ENCODE data around the gene KATNBL1.
A peak's percentile ranks its signal among the peaks of the same experiment; 100 is the strongest.
"Not testable (repeated sequence)": the region's sequence is repeated elsewhere in the genome, so short reads cannot be mapped to it uniquely, and the experiment has no call there.

The KATNBL1 gene

DNA sequence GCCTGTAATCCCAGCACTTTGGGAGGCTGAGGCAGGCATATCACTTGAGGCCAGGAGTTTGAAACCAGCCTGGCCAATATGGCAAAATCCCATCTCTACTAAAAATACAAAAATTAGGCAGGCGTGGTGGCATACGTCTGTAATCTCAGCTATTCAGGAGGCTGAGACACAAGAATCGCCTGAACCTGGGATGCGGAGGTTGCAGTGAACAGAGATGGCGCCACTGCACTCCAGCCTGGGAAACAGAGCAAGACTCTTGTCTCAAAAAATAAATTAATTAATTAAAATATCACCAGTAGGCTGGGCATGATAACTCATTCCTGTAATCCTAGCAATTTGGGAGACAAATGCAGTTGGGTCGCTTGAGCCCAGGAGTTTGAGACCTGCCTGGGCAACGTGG is 16.6 kb downstream of the KATNBL1 start:
- not testable (repeated sequence) for DNase-seq

GRCh38 chr15:34188711-34189110 is 21.2 kb downstream of the KATNBL1 start:
- no peak for DNase-seq

DNA sequence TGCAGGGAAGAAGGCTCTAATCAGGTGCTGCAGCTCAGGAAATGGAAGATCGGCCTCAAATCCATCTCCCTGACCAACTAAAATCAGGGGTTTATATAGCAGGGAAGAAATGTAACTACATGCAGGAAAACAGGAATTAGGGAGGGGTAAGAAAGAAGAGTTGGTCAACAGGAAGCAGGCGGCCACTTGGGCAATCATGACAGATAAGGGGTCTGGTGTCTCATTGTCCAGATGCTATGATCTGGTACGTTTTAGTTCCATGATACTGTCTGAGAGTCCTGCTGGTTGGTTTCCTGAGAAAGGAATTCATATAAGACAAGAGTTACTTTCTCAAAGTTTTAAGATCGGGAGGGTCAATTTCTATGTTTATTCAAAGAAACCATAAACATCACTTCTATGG is 24.2 kb downstream of the KATNBL1 start:
- no peak for DNase-seq

- no peak for DNase-seq
Measured at GRCh38 chr15:34182942-34183341, 27.0 kb downstream of the KATNBL1 start.

GRCh38 chr15:34179234-34179633 is 30.7 kb downstream of the KATNBL1 start:
- no peak for DNase-seq

GRCh38 chr15:34165987-34166573 is 43.8 kb downstream of the KATNBL1 start:
- DNase-seq, result not testable (repeated sequence)

DNA sequence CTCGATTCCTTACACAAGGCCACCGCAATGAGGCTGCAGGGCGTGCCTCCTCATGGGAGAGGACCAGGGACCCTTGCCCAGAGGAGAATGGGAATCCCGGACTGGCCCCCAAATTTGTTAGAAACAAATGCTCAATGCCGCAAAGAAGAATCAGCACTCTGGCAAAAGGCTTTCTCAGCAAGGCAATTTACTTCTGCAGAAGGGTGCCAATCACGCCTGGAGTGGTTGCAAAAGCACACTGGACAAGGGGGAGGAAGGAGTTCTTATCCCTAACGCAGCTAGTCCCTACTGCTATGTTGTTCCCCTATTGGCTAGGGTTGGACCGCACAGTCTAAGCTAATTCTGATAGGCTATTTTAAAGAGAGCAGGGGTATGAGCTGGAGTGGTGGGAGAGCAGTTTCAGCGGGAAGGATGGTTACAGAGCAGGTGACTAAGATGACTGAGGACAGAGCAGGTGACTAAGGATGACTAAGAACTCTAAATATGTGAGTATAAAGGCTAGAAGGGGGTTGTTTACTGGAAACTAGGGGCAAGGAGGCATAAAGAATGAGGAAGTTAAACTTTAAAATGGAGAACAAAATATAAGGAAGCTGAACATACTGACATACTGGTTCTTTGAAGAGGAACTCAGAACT is 48.5 kb downstream of the KATNBL1 start:
- no peak for DNase-seq

DNA sequence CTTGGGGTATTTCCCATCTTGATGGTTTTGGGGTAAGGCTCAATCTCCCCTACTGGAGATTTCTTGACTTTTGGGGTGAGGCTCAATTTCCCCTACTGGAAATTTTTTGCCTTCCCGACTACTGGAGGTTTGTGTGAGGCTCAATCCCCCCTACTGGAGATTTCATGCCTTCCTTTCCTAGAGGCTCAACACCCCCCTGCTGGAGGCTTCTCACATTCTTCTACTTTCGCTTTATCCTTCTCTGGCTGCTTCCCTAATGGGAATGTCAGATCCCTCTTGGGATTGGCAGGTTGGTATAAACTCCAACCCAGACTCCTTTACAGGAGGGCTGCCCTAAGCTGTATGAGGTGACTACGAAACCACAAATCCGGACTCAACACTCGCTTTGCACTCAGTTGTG is 49.2 kb downstream of the KATNBL1 start:
- DNase-seq, result no peak

- DNase-seq, result no peak
Measured at GRCh38 chr15:34158355-34158754, 51.5 kb downstream of the KATNBL1 start.

DNA sequence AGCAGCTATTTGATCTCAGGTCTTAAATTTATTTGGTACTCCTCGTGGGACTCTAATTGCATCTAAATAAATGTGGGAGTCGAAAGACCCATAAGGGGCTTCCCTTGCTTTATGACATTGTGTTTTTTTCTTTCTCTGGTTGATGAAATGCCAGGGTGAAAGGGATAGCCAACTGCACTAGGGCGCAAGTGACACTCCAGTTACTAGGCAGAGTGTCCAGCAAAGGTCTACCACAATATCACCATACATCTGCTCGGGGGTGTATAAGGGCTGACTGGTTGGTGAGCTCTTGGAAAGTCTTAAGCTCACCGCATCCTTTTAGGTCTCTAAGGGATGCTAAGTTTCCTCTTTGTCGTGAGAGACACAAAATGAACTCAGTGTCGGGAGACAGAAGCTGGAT is 54.0 kb downstream of the KATNBL1 start:
- DNase-seq, result no peak

GRCh38 chr15:34154725-34155204 is 55.1 kb downstream of the KATNBL1 start:
- DNase-seq, result no peak

GRCh38 chr15:34147371-34148140 is 62.3 kb downstream of the KATNBL1 start:
- DNase-seq, result no peak

DNA sequence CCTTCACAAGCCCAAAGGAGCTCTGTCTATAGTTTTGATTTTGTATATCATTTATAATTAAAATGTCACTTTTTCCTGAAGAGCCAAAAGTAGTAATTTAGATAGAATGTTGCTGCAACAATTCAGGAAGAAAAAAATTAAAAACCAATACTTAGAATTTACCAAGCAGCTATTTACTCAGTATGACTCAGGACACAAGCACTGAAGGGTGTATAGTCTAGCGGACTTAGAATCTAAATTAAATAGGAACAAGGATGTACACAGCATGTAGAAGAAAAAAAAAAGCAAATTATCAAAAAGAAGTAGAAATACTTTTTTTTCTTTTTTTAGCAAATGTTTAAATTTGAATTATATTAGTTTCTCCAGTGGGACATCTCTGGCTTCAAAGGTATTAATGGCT is 76.4 kb downstream of the KATNBL1 start:
- no peak for DNase-seq

DNA sequence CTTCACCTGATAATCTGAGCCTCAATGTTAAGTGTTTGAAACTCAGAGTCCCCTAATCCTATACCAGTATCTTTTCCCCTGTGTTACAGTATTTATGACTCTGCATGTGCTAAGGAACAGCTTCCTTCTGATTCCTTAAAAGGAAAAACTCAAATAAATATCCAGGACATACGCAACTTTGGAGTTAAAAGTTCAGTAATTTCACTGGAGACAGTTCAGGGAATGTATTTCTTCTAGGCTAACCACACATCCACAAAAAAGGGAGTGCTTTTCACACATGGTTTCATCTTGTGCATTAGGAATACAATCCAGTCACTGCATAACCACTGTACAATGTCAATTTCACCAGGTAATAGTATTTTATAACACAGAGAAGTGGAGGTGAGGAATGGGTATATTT is 77.0 kb downstream of the KATNBL1 start:
- DNase-seq, result no peak

DNA sequence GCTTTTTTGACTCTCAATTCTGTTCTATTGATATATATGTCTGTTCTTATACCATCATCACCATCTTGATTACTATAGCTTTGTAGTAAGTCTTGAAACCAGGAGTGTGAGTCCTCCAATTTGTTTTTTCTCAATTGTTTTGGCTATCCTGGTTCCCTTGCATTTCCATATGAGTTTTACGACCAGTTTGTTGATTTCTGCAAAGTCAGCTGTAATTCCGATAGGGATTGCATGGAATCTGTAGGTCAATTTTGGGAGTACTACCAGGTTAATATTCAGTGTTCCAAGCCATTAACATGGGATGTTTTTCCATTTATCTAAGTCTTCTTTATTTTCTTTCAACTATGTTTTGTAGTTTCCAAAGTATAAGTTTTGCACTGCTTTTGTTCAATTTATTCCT is 81.0 kb downstream of the KATNBL1 start:
- no peak for DNase-seq

- no peak for DNase-seq
Measured at GRCh38 chr15:34126522-34126921, 83.4 kb downstream of the KATNBL1 start.

DNA sequence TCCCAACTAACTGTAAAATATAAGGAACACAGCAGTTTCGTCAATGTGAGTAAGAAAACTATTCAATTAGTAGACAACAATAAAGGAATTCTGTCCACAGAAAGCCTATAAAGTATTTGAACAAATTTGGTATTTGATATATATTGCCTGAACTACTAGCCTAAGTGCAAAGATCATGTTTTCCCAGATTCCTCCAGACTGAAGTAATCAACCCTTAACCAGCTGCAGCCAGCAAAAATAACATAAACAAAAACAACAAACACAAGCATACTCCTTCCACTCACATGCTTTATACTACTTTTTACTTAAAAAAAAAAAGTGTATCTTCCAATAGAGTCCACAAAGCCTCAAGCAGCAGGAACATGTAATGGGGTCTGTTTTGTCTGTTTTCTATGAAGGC is 84.0 kb downstream of the KATNBL1 start:
- no peak for DNase-seq

DNA sequence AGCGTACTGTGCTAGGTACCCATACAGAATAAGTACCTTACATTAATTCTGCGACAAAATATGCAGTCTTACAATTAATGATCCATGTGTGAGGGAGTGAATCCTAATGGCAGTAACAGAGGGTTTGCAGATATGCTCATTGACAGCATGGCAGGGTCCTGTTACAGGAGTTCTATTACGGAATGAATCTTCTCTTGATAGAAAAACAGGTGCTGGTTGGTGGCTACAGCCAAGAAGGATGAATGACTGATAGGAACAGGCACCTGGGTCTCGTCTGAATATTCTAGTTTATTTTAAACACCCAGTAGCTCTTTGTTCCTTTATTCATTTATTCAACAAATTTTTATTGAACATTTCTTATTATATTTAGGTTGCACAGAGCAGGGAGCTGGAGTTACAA is 85.2 kb downstream of the KATNBL1 start:
- no peak for DNase-seq

DNA sequence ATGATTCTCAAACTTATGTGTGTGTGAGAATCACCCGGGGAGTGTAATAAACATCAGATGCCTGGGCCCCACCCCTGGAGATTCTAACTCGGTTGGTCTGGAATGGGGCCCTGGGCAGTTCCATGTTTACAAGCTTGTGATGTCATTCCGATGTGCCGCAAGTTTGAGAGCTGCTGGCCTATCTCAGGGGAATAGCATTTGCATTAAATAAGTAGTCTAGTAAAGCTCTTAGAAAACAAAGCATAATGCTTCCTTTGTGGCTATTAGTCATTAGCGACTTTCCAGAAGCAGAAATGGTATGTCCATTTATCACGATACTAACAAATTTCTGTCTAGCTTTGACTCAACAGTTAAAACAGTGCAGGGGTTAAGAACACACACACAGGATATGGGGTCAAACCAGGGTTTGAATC is 87.1 kb downstream of the KATNBL1 start:
- no peak for DNase-seq

DNA sequence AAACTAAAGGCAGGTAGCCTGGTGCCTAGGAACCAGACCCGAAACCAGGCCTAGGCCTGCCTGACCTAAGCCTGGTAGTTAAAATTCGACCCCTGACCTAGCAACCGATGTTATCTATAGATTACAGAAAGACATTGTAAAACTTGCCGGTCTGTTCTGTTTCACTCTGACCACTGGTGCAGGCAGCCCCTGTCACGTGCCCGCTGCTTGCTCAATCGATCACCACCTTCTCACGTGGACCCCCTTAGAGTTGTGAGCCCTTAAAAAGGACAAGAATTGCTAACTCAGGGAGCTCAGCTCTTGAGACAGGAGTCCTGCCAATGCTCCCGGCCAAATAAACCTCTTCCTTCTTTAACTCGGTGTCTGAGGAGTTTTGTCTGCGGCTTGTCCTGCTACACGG is 88.1 kb downstream of the KATNBL1 start:
- DNase-seq, result not testable (repeated sequence)

- not testable (repeated sequence) for DNase-seq
Measured at GRCh38 chr15:34120420-34120819, 89.5 kb downstream of the KATNBL1 start.

GRCh38 chr15:34119291-34119690 is 90.6 kb downstream of the KATNBL1 start:
- DNase-seq, result no peak

- DNase-seq, result peak; percentile 18
Measured at GRCh38 chr15:34116620-34117019, 93.3 kb downstream of the KATNBL1 start.

- no peak for DNase-seq
Measured at GRCh38 chr15:34114739-34115138, 95.2 kb downstream of the KATNBL1 start.
